NAMALWA (cell line): ENCODE results near the gene CHKB.

ENCODE experiments used
- DNase-seq: peaks from one replicate; pipeline ENCODE4 v3.0.0-alpha.2; 2015; ENCODE audit warnings: low spot score

Gene CHKB

DNA sequence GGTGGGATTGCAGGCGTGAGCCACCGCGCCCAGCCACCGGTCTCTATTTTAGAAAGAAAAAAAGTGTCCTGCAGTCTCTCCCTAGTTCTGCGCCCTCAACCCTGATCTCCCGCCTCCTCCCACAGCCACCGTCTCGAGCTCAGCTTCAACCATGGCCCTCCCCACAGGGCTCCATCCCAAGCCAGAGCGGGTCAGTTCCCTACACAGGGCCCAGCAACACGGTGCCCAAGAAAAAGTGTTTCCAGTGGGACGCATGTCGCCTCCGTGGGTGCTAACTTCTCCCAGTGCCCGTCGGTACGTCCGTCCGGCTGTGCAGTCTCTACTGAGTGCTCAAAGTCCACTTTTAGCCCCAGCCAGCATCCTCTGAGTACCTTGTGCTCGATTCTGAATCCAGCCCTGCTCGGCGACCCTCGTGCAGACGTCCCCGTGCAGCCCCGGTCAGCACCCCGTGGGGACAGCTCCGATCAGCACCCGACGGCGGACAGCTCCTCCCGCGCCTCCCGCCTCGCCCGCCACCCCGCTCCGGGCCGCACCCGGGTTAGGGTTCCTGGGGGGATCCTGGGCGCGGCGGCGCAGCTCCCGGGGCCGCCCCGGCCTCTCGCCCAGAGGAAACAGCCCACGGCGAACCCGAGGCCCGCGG, 17.3 kb upstream of the CHKB start:
- DNase-seq, result no peak

DNA sequence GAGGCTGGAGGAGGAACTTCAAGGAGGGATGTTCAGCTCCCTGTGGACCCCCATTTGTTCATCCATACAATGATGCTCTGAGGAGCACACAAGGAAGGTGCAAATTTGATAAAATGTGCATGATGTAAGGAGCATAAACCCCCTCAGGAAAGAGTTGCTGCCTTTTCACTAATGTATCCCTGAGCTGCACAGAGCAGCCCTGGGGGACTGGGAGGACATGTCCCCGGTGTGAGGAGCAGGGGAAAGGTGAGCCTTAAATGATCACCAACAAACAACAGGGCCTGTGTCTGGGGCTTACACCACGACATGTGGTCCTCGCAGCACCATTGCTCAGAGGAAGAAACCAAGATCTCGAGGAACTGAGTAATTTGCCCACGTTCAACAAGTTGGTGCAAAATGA, 14.4 kb upstream of the CHKB start:
- no peak for DNase-seq

DNA sequence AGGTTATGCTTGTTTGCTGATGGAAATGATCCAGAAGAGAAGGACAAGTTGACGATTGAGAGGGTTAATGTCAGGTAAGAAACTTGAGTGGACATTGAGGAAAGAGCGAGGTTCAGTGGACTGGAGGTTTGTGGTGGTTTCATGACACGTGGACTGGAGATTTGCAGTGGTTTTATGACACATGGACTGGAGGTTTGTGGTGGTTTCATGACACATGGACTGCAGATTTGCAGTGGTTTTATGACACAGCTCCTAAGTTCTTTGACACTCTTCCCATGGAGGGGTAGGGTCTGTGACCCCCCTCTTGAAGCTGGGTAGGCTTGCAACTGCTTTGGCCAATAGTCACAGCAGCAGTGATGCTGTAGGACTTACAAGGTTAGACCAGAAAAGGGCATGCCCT, 12.5 kb upstream of the CHKB start:
- no peak for DNase-seq

DNA sequence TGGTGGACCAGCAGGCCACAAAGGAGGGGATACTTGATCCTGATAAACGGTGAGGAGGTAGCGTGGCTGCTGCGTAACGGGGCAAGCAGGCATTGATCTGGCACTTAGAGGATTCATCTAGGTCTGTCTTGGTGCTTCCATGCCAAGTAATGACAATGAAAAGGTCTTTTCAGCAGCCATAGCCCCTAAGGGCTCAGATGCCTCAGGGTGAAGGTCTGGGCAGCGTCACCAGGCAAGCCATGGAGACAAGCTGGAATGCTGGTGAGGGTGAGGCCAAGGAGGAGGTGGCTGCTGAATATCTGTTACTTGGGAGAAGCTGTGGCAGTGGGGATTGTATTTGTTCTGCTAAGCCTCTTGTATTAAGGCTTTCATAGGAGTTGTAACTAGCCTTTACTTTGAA, 4.8 kb upstream of the CHKB start:
- no peak for DNase-seq

DNA sequence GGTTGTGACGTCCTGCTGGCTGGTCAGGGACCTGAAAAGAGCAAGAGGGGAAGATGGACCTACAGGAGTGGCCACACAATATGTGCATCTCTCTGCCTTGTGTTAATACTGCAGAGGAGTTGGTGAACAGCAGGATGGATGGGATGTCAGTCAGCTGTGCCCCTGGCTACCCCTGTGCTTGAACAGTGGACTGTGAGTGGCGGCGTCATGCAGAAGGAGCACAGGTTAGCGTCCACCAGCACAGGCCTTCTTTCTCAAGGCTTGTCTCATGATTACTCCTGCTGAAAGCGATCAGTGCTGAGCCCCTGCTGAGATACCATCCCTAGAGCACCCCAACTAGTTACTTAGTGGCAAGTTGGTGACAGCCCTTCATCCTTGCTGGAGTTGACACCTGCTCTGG, 3.8 kb upstream of the CHKB start:
- no peak for DNase-seq

DNA sequence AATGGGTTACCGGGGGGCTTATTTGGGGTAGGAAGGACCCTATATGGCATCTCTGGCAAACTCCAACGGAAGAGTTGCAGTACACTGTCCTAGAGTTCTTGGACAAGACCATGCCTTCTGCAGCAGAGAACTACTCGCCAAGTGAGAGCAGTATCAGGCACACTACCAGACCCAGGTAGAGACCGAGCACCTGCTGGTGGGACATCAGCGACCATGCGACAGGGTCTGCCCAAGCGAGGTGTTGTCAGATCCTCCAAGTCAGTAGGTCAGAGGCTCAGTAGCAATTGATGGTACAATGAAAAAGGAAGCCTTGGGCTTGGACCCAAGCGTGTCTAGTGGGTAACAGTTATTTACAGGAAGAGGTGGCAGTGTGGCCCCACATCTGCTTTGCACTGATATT, 3.1 kb upstream of the CHKB start:
- no peak for DNase-seq

DNA sequence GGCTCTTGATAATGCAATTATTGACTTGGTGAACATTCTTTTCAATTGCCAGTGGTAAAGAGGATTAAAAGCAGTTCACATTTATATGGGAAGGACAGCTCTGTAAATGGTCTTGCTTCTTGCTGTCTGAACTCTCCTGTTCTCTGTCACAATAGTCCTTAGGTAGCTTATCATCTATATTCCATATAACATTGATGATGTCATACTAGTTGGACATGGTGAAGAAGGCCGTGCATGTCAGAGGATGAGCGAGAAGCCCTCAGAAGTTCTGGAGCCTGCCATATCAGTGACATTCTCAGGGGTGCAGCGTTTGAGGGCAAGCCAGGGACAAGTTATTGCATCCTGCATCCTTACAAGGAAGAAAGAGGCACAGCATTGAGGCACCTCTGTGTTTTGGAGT, 2.6 kb upstream of the CHKB start:
- DNase-seq, result no peak

DNA sequence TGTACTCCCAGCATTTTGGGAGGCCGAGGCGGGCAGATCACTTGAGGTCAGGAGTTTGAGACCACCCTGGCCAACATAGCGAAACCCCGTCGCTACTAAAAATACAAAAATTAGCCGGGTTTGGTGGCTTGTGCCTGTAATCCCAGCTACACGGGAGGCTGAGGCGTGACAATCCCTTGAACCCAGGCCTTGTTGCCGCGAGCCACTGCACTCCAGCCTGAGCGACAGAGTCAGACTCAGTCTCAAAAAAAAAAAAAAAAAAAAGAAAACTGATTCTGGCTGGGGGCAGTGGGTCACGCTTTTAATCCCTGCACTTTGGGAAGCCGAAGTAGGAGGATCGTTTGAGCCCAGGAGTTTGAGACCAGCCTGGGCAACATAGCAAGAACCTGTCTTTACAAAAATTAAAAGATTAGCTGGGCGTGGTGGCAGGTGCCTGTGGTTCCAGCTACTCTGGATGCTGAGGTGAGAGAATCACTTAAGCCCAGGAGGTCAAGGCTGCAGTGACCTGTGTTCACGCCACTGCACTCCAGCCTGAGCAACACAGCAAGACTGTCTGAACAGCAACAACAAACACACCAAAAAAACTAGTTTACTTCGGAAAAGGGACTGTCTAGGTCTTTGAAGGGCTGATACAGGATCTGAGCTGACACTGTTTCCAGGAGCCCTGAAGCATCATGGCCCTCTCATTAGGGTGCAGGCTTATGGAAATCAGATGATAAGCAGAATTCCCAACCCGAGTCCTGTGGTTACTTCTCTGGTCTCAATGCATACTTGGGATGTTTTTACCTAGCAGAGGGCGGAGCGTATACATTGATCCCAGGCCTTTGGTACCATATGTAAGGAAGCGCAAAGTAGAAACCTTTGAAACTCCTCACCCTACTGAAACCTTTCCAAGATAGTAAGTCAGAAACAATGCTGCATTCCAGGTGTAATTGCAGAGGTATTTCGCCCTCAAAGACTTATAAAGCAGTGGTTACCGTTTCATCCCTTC, 1.8 kb upstream of the CHKB start:
- no peak for DNase-seq

DNA sequence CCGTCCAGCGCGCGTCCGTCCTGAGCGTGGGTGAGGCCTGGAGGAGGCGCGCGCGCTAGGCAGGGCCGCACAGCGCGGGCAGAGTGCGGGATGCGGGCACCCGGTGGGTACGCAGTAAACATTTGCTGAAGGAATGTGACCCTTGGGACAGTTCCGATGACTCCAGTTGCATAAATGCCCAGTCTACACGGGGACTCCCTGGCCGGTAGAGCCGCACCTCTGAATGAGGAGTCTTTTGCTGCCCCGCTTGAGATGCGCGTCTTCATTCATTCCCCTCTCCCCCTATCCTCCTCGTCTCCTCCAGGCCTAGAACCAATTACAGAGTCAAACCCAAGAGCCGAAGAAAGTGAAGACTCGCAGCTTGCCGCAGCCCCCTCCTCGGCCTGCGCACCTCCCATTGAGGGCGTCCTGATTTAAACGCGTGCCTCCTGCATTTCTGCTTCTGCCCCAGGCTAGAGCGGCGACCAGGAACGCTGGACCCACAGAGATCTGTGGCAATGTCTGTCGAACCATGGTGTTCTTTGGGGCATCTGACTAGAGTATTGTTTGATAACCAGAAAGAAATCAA, 729 bp upstream of the CHKB start:
- no peak for DNase-seq

DNA sequence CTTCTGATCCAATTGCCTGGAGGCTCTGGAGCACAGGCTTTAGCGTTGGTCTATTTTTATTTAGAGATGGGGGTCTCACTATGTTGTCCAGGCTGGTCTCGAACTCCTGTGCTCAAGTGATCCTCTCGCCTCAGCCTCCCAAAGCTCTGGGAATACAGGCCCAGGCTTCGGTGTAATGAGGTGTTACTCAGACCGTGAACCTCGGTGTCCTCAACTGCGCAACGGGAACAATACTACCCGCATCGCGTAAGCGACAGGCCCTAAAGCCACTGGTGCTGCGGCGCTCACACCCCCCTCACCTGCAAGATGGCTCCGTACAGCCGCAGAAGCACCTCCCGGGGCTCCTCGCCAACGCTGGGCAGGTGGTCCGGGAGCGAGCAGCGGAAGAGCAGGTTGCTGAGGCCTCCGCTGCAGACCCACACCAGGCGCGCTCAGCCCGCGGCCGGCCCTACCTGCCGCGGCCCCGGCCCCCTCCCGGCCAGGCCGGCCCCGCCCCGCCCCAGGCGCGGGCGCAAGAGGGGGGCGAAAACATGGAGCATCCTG, 628 bp downstream of the CHKB start:
- DNase-seq, result peak; percentile 31

DNA sequence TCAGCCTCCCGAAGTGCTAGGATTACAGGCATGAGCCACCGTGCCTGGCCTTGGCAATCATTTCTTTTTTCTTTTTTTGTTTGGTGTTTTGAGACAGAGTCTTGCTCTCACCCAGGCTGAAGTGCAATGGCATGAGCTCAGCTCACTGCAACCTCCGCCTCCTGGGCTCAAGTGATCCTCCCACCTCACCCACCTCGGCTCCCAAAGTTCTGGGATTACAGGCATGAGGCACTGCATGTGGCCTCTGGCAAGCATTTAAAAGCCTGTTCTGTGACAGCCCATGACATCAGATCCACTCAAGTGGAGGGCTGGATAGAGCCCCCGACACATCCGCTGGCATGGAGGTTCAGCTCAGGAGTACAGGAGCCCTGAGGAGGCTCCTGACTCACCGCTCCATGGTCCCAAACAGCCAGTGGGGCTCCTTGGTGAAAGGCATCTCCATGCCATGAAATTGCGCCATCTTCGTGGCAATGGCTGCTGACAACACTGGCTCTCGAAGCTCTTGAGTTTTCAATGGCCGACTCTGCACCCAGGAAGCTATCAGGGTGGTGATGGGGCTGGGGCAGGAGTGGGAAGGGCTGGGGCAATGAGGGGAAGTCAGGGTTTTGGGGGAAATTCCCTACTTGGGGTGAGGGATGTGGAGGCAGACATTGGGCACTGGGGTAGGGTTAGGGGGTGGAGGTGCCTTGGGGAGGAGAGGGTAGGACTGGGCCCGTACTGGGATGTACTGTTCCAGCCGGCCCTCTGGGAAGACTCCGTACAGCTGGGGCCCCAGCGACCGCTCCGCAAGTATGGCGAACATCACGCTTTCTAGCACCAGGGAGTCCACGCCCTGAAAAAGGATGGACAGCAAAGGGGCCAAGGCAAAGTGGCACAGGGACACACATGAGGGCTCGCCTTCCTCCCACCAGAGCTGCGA, 1.4 kb downstream of the CHKB start:
- DNase-seq, result no peak

DNA sequence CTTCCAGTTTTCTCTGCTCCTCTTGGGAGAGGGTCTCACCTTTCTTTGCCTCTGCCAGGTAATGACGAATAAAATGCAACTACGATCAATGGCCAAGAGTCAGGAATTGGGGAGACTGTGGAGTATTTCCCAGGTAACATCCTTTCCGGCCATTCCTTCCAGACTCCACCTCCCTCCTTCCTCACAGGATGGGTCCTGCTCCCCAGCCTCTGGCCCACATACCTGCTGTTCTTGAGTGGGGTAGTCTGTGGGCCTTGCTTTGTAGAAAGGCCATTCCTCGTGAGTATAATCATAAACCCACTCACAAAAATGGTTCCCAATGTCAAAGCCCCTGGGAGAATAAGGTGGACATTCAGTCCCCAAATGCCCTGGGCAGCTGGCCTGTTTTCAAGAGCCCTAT, 2.9 kb downstream of the CHKB start:
- DNase-seq, result no peak

DNA sequence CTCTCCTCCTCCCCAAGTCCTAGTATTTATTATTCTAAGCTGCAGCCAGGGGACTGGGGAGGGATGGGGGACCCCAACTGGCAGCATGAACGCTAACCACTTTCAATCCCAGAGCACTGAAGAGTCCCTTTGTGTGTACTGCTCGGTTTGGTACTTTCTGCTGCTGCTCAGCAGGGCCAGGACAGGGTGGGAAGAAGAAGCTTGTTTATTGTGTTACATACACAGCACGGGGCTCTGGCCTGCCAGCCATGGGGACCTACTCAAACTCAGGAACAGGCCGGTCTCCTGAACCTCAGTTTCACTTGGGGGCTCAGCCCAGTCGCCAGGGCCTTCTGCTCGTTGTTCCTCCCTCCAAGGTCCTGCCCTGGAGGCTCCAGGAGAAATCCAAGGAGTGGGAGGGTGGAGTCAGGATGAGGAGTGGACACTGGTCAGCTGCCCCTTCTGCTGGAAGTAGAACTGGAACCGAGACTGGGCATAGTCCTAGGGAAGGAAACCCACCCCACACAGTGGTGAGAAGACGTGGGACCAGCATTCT, 3.8 kb downstream of the CHKB start:
- DNase-seq, result no peak

DNA sequence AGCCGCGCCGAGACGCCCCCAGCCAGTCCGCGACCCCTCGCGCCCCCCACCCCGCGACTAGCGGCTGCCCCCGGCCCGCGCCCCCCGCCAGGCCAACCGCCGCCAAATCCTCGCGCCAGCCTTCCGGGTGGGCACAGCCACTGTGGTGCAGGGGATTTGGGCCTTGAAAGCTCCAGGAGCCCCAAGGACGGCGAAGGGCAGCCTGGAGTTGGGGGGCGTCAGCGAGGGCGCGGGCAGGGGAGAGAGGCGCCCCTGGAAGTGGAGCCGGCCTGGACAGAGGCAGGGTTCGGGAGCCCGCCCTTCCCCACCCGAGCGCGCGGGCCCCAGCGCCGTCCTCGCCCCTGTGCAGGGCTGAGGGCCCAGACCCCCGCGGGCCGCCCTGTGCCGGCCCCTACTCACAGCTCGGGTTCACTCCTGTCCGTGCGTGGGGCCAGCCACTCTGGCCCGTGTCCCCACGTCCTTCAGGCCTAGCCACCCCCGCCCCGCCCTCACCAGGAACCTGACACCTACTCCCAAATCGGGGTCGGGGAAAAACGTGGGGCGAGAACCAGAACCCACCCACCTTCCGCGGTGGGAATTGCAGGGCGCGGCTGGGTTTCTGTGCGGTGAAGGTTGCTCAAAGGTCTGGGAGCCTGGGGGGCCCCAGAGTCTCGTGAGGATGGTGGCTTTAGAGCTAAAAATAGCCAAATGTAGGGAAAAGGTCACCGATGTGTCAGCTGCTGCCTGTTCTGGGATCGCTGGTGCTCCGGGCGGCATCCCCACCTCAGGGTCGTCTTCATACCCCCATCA, 4.5 kb downstream of the CHKB start, which contains the start of gene CPT1B:
Gene CPT1B, minus strand, starts transcription at position 441 of the 789 bp plus-strand sequence. CDS start 512 bp downstream, outside the sequence.
- no peak for DNase-seq

DNA sequence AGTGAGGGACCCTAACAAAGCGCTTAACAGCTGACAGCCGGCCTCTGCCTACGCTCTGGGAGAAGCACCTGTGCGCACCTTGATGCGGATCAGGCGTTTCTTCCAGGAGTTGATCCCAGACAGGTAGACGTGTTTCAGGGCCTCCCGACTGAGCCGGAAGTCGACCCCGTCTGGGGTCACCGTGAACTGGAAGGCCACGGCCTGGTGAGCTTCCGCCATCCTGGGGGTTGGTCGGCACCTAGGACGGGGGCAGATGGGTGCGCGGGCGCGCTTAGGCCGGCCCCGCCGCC, 5.0 kb downstream of the CHKB start:
- DNase-seq, result no peak

DNA sequence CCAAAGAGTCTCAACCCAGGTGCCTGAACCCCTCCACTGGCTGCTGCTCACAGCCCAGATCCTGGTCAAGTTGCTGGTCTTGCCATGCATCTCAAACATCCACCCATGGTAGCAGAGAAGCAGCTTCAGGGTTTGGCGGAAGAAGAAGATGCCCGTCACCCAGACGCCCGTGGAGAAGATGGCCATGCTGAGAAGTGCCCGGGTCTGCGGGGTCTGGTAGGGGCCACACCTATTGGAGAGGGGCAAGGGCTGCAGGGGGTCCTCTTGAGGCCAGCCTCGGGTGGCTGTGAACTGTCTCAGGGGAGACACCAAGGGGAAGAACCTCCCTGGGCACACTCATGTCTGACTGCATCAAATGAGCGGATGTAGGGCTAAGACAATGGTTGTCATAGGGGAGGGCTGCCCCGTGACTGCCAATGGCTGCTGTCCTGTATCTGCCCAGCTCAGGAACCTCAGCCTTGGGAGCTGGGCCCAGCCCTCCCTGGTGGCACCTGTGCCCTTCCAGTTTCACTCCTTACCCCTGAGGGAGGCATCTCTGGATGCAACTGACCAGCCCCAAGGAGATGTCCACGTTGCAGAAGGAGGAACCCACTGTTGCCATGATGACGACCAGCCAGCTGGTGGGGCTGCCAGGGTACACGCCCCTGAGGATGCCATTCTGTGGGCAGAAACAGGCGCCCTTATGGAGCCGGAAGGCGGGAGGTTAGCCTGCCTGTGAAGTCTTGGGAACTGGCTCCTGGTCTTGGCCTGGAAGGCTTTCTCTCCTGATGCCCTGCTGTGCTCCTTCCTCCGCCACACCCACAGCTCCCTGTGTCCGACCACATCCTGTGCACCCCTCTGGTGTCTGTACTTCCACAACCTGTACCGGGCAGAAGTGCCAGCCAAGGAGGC, 5.6 kb downstream of the CHKB start:
- no peak for DNase-seq

DNA sequence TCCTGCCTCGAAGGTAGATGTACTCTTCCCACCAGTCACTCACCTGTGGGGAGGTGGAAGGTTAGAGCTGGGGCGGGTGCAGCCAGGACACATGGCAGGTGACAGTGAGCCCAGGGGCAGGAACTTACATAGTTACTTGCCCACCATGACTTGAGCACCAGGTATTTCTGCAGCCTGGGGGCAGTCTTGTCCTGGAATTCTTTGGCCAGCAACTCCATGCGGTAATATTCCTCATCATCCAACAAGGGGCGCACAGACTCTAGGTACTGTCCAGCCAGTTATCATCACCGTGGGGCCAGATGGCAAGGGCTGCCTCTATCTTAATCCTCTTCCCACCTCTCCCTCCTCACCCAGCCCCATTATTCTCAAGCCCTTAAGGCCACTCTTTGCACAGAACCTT, 6.6 kb downstream of the CHKB start:
- no peak for DNase-seq

DNA sequence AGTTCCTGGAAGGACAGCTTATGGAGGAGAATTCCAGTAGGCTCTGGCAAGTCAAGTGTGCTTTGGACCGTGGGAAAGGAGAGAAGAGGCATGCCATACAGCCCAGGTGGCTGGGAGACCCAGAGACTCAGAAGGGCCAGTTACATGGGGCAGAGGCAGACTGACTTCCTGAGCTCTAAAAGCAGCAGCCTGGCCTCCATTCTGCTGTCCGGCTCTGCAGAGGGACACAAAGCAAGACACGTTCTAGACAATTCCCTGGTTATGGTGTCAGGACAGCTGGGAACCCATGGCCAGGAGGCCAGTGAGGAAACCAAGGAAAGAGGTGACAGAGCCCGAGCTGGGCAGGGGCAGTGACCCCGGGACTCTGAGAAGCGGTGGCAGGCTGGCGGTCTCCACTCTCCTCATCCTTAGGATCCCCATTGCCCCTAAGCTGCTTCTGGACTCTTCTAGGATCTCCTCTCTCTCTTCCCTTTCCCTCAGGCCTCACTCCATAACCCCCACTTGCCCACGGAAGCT, 7.2 kb downstream of the CHKB start:
- DNase-seq, result no peak

DNA sequence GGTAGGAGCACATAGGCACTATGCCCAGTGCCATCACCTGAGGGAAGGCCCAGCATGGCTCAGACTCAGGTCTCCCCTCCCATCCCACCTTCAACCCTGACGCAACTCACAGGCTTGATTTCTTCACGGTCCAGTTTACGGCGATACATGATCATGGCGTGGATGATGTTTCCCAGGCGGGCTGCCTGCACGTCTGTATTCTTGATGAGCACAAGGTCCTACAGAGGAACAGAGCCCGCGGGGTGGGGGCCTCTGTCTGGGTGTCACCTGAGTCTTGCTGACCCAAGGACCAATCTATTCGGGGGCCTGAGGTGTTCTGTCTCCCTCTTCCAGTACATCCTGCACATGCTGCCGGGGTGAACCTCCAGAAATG, 8.3 kb downstream of the CHKB start:
- no peak for DNase-seq
